Measurements from ENCODE around the gene DGCR2.
"Not testable (repeated sequence)": the region's sequence is repeated elsewhere in the genome, so short reads cannot be mapped to it uniquely, and the experiment has no call there.

Gene DGCR2

DNA sequence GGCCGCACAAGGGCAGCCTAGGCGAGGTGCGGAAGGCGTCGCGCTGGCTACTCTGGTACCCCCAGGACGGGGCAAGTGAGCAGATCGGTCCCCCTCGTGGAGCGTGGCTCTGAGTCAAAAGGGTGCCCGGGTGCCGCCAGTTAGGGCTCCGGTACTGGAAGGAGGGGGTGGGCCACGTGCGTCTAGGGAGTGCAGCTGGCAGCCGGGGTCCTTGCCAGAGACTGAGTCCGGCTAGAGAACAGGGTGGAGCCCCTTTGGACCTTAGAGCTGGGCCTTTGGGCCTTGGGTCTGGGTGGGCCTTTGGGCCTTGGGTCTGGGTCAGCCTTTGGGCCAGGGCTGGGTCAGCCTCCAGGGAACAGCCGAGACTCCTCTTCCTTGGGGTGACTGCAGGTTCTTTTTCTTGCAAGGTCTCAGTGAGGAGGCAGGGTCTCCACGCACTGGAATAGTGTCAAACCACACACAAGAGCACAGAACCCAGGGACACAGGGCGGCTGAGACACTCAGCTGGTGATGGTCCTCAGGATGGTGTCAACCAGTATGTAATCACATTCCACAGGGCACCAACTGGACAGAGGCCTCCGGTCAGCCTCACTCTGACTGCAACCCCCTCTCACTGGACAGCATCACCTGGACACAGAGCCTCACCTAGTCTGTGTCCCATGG is 91.9 kb downstream of the DGCR2 start:
- H3K36me3 ChIP-seq (ENCODE audit: control insufficient read depth in 2 of 2, insufficient read depth in 2 of 2, low read length in 2 of 2); H3K9me3 ChIP-seq (ENCODE audit: control insufficient read depth in 2 of 2, low read length in 2 of 2); H3K4me1 ChIP-seq (ENCODE audit: control insufficient read depth in 2 of 2, insufficient read depth in 2 of 2, low read length in 2 of 2); H3K27me3 ChIP-seq (ENCODE audit: control insufficient read depth in 2 of 2, insufficient read depth in 2 of 2, low read length in 2 of 2); H3K4me3 ChIP-seq (ENCODE audit: low read length in 2 of 2); H3K27ac ChIP-seq (ENCODE audit: low read depth in 2 of 2, low read length in 2 of 2); H3K9ac ChIP-seq (ENCODE audit: low read depth in 1 of 2, low read length in 2 of 2): not testable (repeated sequence)

DNA sequence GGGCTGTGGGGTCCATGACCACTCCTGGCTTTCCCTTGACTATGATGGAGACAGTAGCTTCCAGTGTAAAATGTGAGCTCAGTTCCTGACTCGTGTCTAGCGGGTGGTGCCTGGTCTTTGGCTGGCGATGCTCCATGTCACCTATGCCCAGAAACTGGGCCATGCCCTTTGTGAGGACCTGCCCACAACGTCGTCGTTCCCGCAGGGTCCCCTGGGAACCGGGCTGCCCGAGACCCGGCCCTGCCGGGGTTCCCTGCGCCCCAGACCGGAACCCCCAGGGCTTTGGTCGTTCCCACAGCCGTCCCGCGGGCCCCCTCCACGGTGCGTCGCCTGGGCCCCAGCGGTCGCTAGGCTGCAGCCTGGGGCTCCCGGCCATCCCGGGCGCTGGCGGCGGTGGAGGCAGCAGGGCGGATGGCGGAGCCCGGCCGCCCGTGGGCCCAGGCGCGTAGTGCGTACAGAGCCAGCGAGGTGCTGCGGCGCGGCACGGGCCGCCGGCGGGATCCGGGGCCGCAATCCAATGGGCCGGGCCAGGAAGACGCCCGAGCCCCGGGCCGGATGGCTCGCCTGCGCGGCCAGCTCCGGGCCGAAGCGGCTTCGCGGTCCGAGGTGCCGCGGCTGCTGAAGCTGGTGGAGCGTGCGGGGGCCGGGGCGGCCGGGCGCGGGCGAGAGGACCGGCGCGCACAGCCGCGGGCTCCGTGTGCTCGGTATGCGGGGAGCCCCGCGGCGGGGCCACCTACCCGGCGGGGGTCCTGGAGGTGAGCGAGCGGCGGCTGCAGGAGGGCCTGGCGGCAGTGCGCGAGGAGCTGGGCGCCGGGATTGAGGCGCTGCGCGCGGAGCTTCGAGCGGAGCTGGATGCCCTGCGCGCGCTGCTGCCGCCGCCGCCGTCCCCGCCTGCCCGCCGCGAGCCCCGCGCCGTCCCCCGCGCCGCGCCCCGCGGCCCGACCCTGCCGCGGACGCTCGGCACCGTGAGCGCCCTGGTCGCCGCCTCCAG is 92.8 kb downstream of the DGCR2 start:
- not testable (repeated sequence) for H3K4me1 ChIP-seq (ENCODE audit: control insufficient read depth in 2 of 2, insufficient read depth in 2 of 2, low read length in 2 of 2); H3K4me3 ChIP-seq (ENCODE audit: low read length in 2 of 2); H3K9me3 ChIP-seq (ENCODE audit: control insufficient read depth in 2 of 2, low read length in 2 of 2); H3K36me3 ChIP-seq (ENCODE audit: control insufficient read depth in 2 of 2, insufficient read depth in 2 of 2, low read length in 2 of 2); H3K27ac ChIP-seq (ENCODE audit: low read depth in 2 of 2, low read length in 2 of 2); H3K27me3 ChIP-seq (ENCODE audit: control insufficient read depth in 2 of 2, insufficient read depth in 2 of 2, low read length in 2 of 2); H3K9ac ChIP-seq (ENCODE audit: low read depth in 1 of 2, low read length in 2 of 2)

DNA sequence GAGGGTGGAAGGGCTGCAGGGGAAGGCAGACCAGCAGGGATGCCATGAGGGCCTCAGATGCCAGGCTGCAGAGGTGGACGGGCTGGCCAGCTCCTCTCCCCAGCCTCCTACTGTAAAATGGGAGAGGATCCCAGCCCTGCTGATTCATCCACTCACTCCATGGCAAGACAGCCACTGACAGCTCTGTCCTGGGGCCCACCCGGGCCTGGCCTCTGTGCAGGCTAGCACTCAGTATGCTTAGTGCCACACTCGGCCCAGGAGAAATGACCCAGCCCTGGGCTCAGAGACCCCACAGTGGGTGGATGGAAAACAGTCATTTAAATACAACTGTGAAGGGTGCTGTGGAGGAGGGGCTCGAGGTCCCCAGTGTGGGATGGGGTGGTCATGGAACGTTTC is 94.2 kb downstream of the DGCR2 start:
- H3K27ac ChIP-seq (ENCODE audit: low read depth in 2 of 2, low read length in 2 of 2); H3K4me1 ChIP-seq (ENCODE audit: control insufficient read depth in 2 of 2, insufficient read depth in 2 of 2, low read length in 2 of 2); H3K36me3 ChIP-seq (ENCODE audit: control insufficient read depth in 2 of 2, insufficient read depth in 2 of 2, low read length in 2 of 2); H3K4me3 ChIP-seq (ENCODE audit: low read length in 2 of 2); H3K27me3 ChIP-seq (ENCODE audit: control insufficient read depth in 2 of 2, insufficient read depth in 2 of 2, low read length in 2 of 2); H3K9me3 ChIP-seq (ENCODE audit: control insufficient read depth in 2 of 2, low read length in 2 of 2); H3K9ac ChIP-seq (ENCODE audit: low read depth in 1 of 2, low read length in 2 of 2): not testable (repeated sequence)

DNA sequence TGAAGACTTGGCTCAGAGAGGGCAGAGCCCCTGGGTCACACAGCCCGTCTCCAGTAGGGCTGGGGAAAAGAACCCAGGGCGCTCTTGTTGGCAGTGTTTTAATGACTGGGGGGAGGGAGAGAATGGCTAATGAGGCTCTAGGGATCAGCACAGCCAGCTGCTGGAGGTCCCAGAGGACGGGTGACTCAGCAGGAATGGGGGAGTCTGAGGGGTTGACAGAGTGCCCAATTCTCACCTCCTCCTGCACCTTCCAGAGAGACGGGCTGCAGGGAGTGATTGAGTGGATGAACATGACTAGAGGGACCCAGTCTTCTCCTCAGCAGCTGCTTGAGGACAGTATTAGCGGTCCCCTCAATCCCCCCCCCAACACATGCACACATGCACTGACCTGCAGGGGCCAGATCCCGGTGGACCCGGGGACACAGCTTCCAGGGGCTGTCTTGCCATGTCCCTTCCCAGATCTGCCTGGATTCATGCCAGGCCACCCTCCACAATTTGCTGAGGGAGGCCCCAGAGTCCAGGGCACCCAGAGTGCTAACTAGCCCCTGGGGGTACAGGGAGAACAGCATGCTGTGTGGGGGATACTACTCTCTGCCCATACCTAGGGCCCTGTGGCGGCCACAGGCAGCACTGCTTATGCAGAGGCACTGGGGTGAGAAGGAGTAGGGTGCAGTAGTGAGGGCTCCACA is 94.7 kb downstream of the DGCR2 start:
- not testable (repeated sequence) for H3K4me3 ChIP-seq (ENCODE audit: low read length in 2 of 2); H3K27me3 ChIP-seq (ENCODE audit: control insufficient read depth in 2 of 2, insufficient read depth in 2 of 2, low read length in 2 of 2); H3K4me1 ChIP-seq (ENCODE audit: control insufficient read depth in 2 of 2, insufficient read depth in 2 of 2, low read length in 2 of 2); H3K36me3 ChIP-seq (ENCODE audit: control insufficient read depth in 2 of 2, insufficient read depth in 2 of 2, low read length in 2 of 2); H3K27ac ChIP-seq (ENCODE audit: low read depth in 2 of 2, low read length in 2 of 2); H3K9me3 ChIP-seq (ENCODE audit: control insufficient read depth in 2 of 2, low read length in 2 of 2); H3K9ac ChIP-seq (ENCODE audit: low read depth in 1 of 2, low read length in 2 of 2)

DNA sequence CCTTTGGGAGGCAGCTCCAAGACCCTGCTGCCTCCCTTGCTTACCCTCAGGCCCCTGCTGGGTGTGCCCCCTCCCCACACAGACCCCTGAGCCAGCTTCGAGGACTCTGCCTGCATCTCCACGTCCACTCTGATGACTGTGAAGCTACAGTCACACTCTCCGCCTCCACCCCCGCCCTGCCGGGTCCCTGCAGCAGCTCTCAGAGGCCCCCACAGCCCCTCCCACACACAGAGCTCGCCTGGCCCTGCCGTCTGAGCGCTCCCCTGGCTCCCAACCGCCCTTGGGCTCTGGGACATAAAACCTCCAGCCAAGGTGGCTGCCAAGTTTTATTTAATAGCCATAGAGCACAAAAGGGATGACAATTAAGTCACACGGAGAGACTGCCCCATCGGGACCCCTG is 96.1 kb downstream of the DGCR2 start:
- not testable (repeated sequence) for H3K9ac ChIP-seq (ENCODE audit: low read depth in 1 of 2, low read length in 2 of 2); H3K36me3 ChIP-seq (ENCODE audit: control insufficient read depth in 2 of 2, insufficient read depth in 2 of 2, low read length in 2 of 2); H3K27me3 ChIP-seq (ENCODE audit: control insufficient read depth in 2 of 2, insufficient read depth in 2 of 2, low read length in 2 of 2); H3K27ac ChIP-seq (ENCODE audit: low read depth in 2 of 2, low read length in 2 of 2); H3K4me1 ChIP-seq (ENCODE audit: control insufficient read depth in 2 of 2, insufficient read depth in 2 of 2, low read length in 2 of 2); H3K9me3 ChIP-seq (ENCODE audit: control insufficient read depth in 2 of 2, low read length in 2 of 2); H3K4me3 ChIP-seq (ENCODE audit: low read length in 2 of 2)

DNA sequence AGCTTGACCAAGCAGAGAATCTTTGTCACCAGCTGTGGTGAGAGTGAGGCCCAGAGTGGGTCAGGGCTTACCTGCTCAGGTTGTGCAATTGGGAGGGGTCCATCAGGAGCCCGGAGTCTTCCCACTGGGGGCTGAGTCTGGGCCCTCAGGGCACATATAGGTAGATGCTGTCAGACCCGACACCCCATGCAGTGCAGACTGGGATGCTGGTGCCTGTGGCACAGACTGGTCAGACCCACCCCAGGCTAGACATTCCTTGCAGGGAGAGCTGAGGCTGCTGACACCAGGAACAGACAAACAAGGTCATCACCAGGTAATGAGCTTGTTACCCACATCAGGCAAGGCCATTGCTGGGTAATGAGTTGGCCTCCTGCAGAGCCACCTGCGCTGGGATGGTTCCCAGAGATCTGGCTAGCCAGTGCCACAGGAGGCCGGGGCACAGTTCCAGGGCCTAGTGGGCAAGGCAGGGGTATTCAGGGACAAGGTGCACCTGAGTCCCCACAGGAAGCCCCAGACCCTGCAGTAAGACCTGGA is 97.2 kb downstream of the DGCR2 start:
- not testable (repeated sequence) for H3K4me3 ChIP-seq (ENCODE audit: low read length in 2 of 2); H3K27me3 ChIP-seq (ENCODE audit: control insufficient read depth in 2 of 2, insufficient read depth in 2 of 2, low read length in 2 of 2); H3K36me3 ChIP-seq (ENCODE audit: control insufficient read depth in 2 of 2, insufficient read depth in 2 of 2, low read length in 2 of 2); H3K9ac ChIP-seq (ENCODE audit: low read depth in 1 of 2, low read length in 2 of 2); H3K4me1 ChIP-seq (ENCODE audit: control insufficient read depth in 2 of 2, insufficient read depth in 2 of 2, low read length in 2 of 2); H3K27ac ChIP-seq (ENCODE audit: low read depth in 2 of 2, low read length in 2 of 2); H3K9me3 ChIP-seq (ENCODE audit: control insufficient read depth in 2 of 2, low read length in 2 of 2)

DNA sequence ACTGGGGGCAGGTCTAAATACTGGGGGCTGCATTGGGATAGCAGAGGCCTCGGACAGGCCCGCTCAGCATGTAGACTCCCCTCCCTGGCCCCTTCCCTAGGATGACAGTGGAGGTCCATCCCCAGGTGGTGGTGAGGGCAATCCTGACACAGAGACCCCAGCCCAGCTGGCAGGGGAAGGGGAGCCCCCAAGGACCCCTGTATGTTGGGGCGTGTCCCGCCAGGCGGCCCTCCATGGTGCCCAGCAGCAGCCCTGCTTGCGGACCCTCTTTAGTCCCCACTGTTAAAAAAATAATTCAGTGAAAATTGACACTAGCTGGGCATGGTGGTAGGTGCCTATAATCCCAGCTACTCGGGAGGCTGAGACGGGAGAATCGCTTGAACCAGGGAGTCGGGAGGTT is 98.3 kb downstream of the DGCR2 start:
- not testable (repeated sequence) for H3K9me3 ChIP-seq (ENCODE audit: control insufficient read depth in 2 of 2, low read length in 2 of 2); H3K27me3 ChIP-seq (ENCODE audit: control insufficient read depth in 2 of 2, insufficient read depth in 2 of 2, low read length in 2 of 2); H3K4me1 ChIP-seq (ENCODE audit: control insufficient read depth in 2 of 2, insufficient read depth in 2 of 2, low read length in 2 of 2); H3K4me3 ChIP-seq (ENCODE audit: low read length in 2 of 2); H3K9ac ChIP-seq (ENCODE audit: low read depth in 1 of 2, low read length in 2 of 2); H3K27ac ChIP-seq (ENCODE audit: low read depth in 2 of 2, low read length in 2 of 2); H3K36me3 ChIP-seq (ENCODE audit: control insufficient read depth in 2 of 2, insufficient read depth in 2 of 2, low read length in 2 of 2)

DNA sequence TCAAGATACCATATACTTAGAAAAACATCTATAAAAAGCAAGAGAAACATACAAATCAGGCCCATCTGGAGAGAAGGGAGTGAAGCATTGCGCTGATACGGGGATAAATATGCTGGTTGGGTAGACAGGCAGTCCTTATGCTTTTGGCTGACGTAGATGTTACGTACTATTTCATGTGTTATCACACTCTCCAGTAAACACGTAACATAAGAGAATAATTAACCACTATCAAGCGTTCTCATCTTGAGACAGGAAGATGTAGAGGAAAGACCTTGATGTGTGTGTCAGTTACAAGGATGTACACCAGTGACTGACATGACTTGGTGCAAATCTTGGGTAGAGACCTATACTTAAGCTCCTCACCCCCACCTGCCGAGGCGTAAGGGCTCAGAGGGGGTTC is 99.5 kb downstream of the DGCR2 start:
- H3K36me3 ChIP-seq (ENCODE audit: control insufficient read depth in 2 of 2, insufficient read depth in 2 of 2, low read length in 2 of 2), result no peaks in the 10 kb centered on the region
- H3K4me1 ChIP-seq (ENCODE audit: control insufficient read depth in 2 of 2, insufficient read depth in 2 of 2, low read length in 2 of 2), result no peaks in the 10 kb centered on the region
- H3K9ac ChIP-seq (ENCODE audit: low read depth in 1 of 2, low read length in 2 of 2), result no peak overlapping the region
- no peaks in the 10 kb centered on the region for H3K9me3 ChIP-seq (ENCODE audit: control insufficient read depth in 2 of 2, low read length in 2 of 2)
- H3K4me3 ChIP-seq (ENCODE audit: low read length in 2 of 2), result no peak overlapping the region
- H3K27ac ChIP-seq (ENCODE audit: low read depth in 2 of 2, low read length in 2 of 2), result no peak overlapping the region
- H3K27me3 ChIP-seq (ENCODE audit: control insufficient read depth in 2 of 2, insufficient read depth in 2 of 2, low read length in 2 of 2), result no peaks in the 10 kb centered on the region

DNA sequence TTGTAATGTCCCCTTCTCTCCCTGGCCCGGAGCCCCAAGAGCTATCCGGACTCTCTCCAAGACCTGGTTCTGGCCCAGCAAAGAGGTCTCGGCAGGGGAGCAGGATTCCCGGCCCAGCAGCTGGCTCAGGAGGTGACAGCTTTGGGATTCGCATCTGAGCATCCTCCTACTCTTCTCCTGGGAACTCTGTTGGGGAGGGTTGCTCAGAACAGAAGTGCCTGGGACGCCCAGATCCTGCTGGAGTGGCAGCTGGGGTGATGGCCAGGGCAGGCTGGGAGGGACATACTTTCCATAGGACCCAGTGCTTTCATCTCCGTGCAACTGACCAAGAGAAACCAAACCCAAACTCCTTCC is 102.6 kb downstream of the DGCR2 start:
- Histone ChIP-seq H3K4me3 (ENCODE audit: low read length in 2 of 2) (no peak overlapping the region), H3K27me3 (ENCODE audit: control insufficient read depth in 2 of 2, insufficient read depth in 2 of 2, low read length in 2 of 2) (no peaks in the 10 kb centered on the region), H3K4me1 (ENCODE audit: control insufficient read depth in 2 of 2, insufficient read depth in 2 of 2, low read length in 2 of 2) (no peaks in the 10 kb centered on the region)

DNA sequence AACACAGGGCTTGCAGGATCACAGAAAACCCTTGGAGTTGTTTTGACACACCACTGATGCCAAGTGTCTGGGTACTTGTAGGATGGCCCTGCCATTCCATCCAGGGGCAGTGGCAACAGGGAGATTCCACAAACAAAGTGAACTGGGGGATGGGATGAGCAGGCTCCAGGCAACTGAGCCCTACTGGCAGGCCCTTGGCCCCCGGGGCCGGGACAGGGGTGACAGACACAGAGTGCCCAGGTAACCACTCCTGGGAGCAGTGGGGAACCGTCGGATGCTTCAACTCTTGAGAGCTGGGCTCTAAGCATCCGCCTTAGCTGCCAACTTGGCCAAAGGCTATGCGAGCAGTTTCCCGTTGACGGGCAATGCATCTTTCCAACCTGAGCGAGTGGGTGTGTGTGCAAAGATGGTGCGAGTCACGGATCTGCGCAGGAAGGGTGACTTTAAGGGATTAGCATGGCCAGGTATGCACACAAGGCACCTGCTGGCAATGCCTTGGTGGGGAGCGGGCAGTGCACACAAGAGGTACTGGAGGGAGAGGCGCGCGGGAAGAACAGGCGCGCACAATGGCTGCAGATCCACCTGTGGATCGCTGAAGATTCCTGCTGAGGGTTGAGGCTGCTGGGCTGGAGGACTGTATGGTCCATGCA is 103.1 kb downstream of the DGCR2 start:
- H3K9ac ChIP-seq (ENCODE audit: low read depth in 1 of 2, low read length in 2 of 2), result no peak overlapping the region
- no peak overlapping the region for H3K27ac ChIP-seq (ENCODE audit: low read depth in 2 of 2, low read length in 2 of 2)
- peaks cover 0 to 2% of the 10 kb centered on the region in 2 donors for H3K27me3 ChIP-seq (ENCODE audit: control insufficient read depth in 2 of 2, insufficient read depth in 2 of 2, low read length in 2 of 2)
- H3K36me3 ChIP-seq (ENCODE audit: control insufficient read depth in 2 of 2, insufficient read depth in 2 of 2, low read length in 2 of 2), result no peaks in the 10 kb centered on the region
- H3K4me1 ChIP-seq (ENCODE audit: control insufficient read depth in 2 of 2, insufficient read depth in 2 of 2, low read length in 2 of 2), result no peaks in the 10 kb centered on the region
- H3K4me3 ChIP-seq (ENCODE audit: low read length in 2 of 2), result no peak overlapping the region
- no peaks in the 10 kb centered on the region for H3K9me3 ChIP-seq (ENCODE audit: control insufficient read depth in 2 of 2, low read length in 2 of 2)

More for the DNA sequence above, 102.6 kb downstream of the DGCR2 start:
- no peaks in the 10 kb centered on the region for H3K36me3 ChIP-seq (ENCODE audit: control insufficient read depth in 2 of 2, insufficient read depth in 2 of 2, low read length in 2 of 2)
- no peaks in the 10 kb centered on the region for H3K9me3 ChIP-seq (ENCODE audit: control insufficient read depth in 2 of 2, low read length in 2 of 2)
- H3K9ac ChIP-seq (ENCODE audit: low read depth in 1 of 2, low read length in 2 of 2), result no peak overlapping the region
- H3K27ac ChIP-seq (ENCODE audit: low read depth in 2 of 2, low read length in 2 of 2), result no peak overlapping the region

Measured in mucosa of rectum (tissue), 2 donors.